Ovary (tissue), 3 donors: ENCODE measurements around the gene PLB1.

Experiments used
- CTCF ChIP-seq, 3 donors: fragments of 450-650 bp in 2 of 3; fragments of 200-600 bp in 1 of 3; IDR thresholded peaks; one replicate each; pipeline versions ENCODE4 v1.5.1 to v1.8.0; 2016 to 2022; ENCODE audit warnings: antibody characterized with exemption in 3 of 3, mild to moderate bottlenecking in 1 of 3
- POLR2A ChIP-seq: fragments of 450-650 bp; IDR thresholded peaks from one replicate; pipeline ENCODE4 v1.6.1; 2017; ENCODE audit warnings: antibody characterized with exemption, mild to moderate bottlenecking, moderate library complexity
- donor health status: DM: no; HTN: no; CAD: no.

DNA sequence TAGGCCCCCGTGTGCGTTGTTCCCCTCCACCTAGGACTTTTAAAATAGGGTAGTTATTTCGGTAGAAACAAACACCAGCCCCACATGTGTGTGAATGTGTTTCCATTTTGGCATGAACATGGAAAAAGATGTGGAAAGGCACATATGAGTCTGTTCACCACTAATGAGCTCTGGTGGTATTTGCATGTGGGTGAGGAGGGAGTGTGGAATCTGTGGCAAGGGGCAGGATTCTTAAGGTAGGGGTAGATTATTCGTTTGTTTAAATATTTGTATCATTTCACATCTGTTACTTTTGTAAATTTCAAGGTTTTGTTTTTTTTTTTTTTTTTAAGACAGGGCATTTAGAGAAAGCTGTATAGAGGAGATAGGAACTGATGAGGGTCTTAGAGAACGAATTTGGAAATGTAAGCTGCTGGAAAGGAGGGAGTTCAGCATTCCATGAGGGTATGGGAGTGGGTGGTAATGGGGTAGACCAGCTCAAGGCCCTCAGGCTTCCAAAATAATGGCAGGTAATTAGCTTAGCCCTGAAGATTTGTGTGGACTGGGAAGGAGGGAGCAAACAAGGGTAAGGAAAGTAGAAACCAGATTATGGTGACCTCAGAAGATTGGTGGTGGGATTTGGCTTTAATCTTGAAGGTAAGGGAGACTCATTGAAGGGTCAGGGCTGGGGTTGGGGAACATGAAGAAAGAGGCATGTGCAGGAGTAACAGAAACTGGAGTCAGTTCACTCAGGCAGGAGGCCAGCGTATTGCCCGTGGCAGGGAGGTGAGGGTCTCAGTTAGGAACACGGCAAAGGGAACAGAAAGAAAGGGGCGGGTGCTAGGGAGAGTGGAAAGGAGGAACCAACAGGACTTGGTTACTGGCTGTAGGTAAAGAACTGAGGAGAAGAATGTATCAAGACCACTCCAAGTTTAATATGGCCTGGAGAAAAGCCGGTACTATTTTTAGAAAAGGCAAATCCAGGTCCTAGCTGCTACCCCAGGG, 123.6 kb downstream of the PLB1 start:
- TF ChIP-seq CTCF (IDR thresholded peaks at IDR 0.05) (no peak), POLR2A (no peak)
